H1 (cell line): Measurements from ENCODE around the gene WEE2.

Experiments
- CEBPB ChIP-seq: IDR thresholded peaks from 2 replicates; pipeline ENCODE4 v1.6.1; 2012; ENCODE audit warnings: low read depth, low read length
- EZH2 ChIP-seq: fragments of 200-600 bp; sonication (generic); IDR thresholded peaks from 2 replicates; pipeline ENCODE4 v1.7.1; 2012; ENCODE audit warnings: low read depth, mild to moderate bottlenecking, moderate library complexity, low read length, inconsistent platforms; ENCODE audit not compliant: severe bottlenecking
- HDAC2 ChIP-seq, 2 experiments: fragments of 300-600 bp in 1 of 2; sonication (generic) in 1 of 2; IDR thresholded peaks; 2 replicates each; pipeline ENCODE4 v1.6.1; 2011 to 2012; ENCODE audit warnings: low read depth in 2 of 2, low read length in 2 of 2, mild to moderate bottlenecking in 2 of 2, moderate library complexity in 2 of 2, borderline replicate concordance in 1 of 2, inconsistent platforms in 1 of 2
- KDM4A ChIP-seq: IDR thresholded peaks from one replicate; pipeline ENCODE4 v1.7.1; 2012; ENCODE audit warnings: low read depth, mild to moderate bottlenecking, moderate library complexity, low read length, inconsistent platforms; ENCODE audit not compliant: severe bottlenecking
- POLR2AphosphoS5 ChIP-seq: IDR thresholded peaks from 2 replicates; pipeline ENCODE4 v1.6.1; 2011; ENCODE audit warnings: low read depth, low read length
- TF ChIP-seq, protein P1 (sequence below), 3 experiments: IDR thresholded peaks; 1 replicate in 2 of 3; 2 replicates in 1 of 3; pipeline versions ENCODE4 v1.5.1 to v1.6.1; 2011; ENCODE audit warnings: low read length in 3 of 3, mild to moderate bottlenecking in 3 of 3, inconsistent platforms in 2 of 3, low read depth in 1 of 3, moderate library complexity in 1 of 3; ENCODE audit not compliant: insufficient read depth in 1 of 3; ENCODE audit errors: control extremely low read depth in 1 of 3

- no peak for TF ChIP-seq EZH2
- no peak for TF ChIP-seq POLR2AphosphoS5
- TF ChIP-seq, protein P1, sequence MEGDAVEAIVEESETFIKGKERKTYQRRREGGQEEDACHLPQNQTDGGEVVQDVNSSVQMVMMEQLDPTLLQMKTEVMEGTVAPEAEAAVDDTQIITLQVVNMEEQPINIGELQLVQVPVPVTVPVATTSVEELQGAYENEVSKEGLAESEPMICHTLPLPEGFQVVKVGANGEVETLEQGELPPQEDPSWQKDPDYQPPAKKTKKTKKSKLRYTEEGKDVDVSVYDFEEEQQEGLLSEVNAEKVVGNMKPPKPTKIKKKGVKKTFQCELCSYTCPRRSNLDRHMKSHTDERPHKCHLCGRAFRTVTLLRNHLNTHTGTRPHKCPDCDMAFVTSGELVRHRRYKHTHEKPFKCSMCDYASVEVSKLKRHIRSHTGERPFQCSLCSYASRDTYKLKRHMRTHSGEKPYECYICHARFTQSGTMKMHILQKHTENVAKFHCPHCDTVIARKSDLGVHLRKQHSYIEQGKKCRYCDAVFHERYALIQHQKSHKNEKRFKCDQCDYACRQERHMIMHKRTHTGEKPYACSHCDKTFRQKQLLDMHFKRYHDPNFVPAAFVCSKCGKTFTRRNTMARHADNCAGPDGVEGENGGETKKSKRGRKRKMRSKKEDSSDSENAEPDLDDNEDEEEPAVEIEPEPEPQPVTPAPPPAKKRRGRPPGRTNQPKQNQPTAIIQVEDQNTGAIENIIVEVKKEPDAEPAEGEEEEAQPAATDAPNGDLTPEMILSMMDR (IDR thresholded peaks at IDR 0.05; ENCODE audit: control extremely low read depth in 1 of 3, insufficient read depth in 1 of 3, low read depth in 1 of 3, low read length in 3 of 3), result no peak
- TF ChIP-seq CEBPB, result no peak
- no peak for TF ChIP-seq KDM4A
- no peak for TF ChIP-seq HDAC2 (IDR thresholded peaks at IDR 0.05; ENCODE audit: borderline replicate concordance in 1 of 2, low read depth in 2 of 2, low read length in 2 of 2)
Observed at GRCh38 chr7:141713890-141714289, 5.7 kb downstream of the WEE2 start.
